HepG2 (cell line): ENCODE data around the gene BCL2L2. TPM values are rescaled to one million over a fixed set of nuclear protein-coding genes. Genes with fewer than 3 reads are reported as not detected.

Experiments
- CENPT ChIP-seq: sonication (generic); formaldehyde crosslinking; IDR thresholded peaks from 2 replicates; pipeline ENCODE4 v1.8.0; 2022; ENCODE audit warnings: low read depth, mild to moderate bottlenecking, moderate library complexity, missing genetic modification reagents
- DR1 ChIP-seq: sonication (generic); formaldehyde crosslinking; IDR thresholded peaks from 2 replicates; pipeline ENCODE4 v1.8.0; 2021; ENCODE audit warnings: mild to moderate bottlenecking, missing genetic modification reagents, inconsistent platforms
- EP300 ChIP-seq, 3 experiments: sonication (generic) in 1 of 3; formaldehyde crosslinking in 1 of 3; IDR thresholded peaks; 2 replicates each; pipeline versions ENCODE4 v1.5.1 to v1.6.1; 2011 to 2020; ENCODE audit warnings: low read depth in 2 of 3, low read length in 2 of 3, borderline replicate concordance in 1 of 3, improper control_type of control experiment in 1 of 3, mild to moderate bottlenecking in 1 of 3, missing genetic modification reagents in 1 of 3, moderate library complexity in 1 of 3
- FIP1L1 ChIP-seq: fragments of 200-400 bp; formaldehyde crosslinking; IDR thresholded peaks from 2 replicates; pipeline ENCODE4 v1.6.1; 2018; ENCODE audit warnings: low read depth, mild to moderate bottlenecking, low read length, moderate library complexity, borderline replicate concordance; ENCODE audit not compliant: insufficient read depth
- FOXO1 ChIP-seq: sonication (generic); formaldehyde crosslinking; IDR thresholded peaks from 2 replicates; pipeline ENCODE4 v1.4.0; 2020; ENCODE audit warnings: missing genetic modification reagents
- MAFF ChIP-seq: IDR thresholded peaks from 2 replicates; pipeline ENCODE4 v1.6.1; 2011; ENCODE audit warnings: low read depth, low read length, improper control_type of control experiment
- NCOA2 ChIP-seq: sonication (generic); formaldehyde crosslinking; IDR thresholded peaks from 2 replicates; pipeline ENCODE4 v1.8.0; 2022; ENCODE audit warnings: inconsistent platforms
- PHB2 ChIP-seq: fragments of 450-650 bp; IDR thresholded peaks from 2 replicates; pipeline ENCODE4 v1.6.1; 2018; ENCODE audit not compliant: partially characterized antibody
- PRPF4 ChIP-seq: fragments of 200-400 bp; formaldehyde crosslinking; IDR thresholded peaks from 2 replicates; pipeline ENCODE4 v1.6.1; 2016; ENCODE audit warnings: low read length, low read depth; ENCODE audit not compliant: poor library complexity, severe bottlenecking
- RAD21 ChIP-seq: fragments of 450-650 bp; formaldehyde crosslinking; IDR thresholded peaks from 2 replicates; pipeline ENCODE4 v1.5.0; 2020; ENCODE audit warnings: mild to moderate bottlenecking
- YEATS2 ChIP-seq: sonication (generic); formaldehyde crosslinking; IDR thresholded peaks from 2 replicates; pipeline ENCODE4 v1.4.0; 2020; ENCODE audit warnings: missing genetic modification reagents, borderline replicate concordance
- ZNF160 ChIP-seq: sonication (generic); formaldehyde crosslinking; IDR thresholded peaks from 2 replicates; pipeline ENCODE4 v1.8.0; 2022; ENCODE audit warnings: mild to moderate bottlenecking, inconsistent platforms, missing genetic modification reagents
- ZNF234 ChIP-seq: sonication (generic); formaldehyde crosslinking; conservative IDR thresholded peaks from 2 replicates; pipeline ENCODE4 v1.5.1; 2020; ENCODE audit warnings: mild to moderate bottlenecking, missing genetic modification reagents
- ZNF251 ChIP-seq: sonication (generic); formaldehyde crosslinking; IDR thresholded peaks from 2 replicates; pipeline ENCODE4 v1.9.0; 2021; ENCODE audit warnings: mild to moderate bottlenecking, missing genetic modification reagents
- ZNF34 ChIP-seq: sonication (generic); formaldehyde crosslinking; IDR thresholded peaks from 2 replicates; pipeline ENCODE4 v1.4.0; 2020; ENCODE audit warnings: mild to moderate bottlenecking, missing genetic modification reagents, borderline replicate concordance
- ZNF598 ChIP-seq: sonication (generic); formaldehyde crosslinking; IDR thresholded peaks from 2 replicates; pipeline ENCODE4 v1.5.1; 2020; ENCODE audit warnings: mild to moderate bottlenecking, missing genetic modification reagents, borderline replicate concordance
- ZNF766 ChIP-seq: sonication (generic); formaldehyde crosslinking; IDR thresholded peaks from 2 replicates; pipeline ENCODE4 v1.5.0; 2020; ENCODE audit warnings: missing genetic modification reagents, borderline replicate concordance
- polyA plus RNA-seq, 8 experiments: library from polyadenylated mRNA; depleted of rRNA in 3 of 8; stranded (reverse) in 7 of 8; unstranded in 1 of 8; fragments of >200 nt; fragmentation: Illumina TruSeq in 4 of 8; extraction: Trizol in 4 of 8; gene quantifications; 2 replicates each; pipeline versions ENCODE4 v1.2.1 to v1.2.3, GENCODE V29; 2011 to 2016; ENCODE audit warnings: low read depth in 4 of 8, missing spikeins in 1 of 8, mixed read lengths in 1 of 8; ENCODE audit not compliant: insufficient read depth in 1 of 8
- total RNA-seq, 5 experiments: library from RNA; depleted of rRNA; stranded (reverse); fragments of >200 nt; fragmentation: Illumina TruSeq; extraction: Trizol; gene quantifications; 2 replicates each; pipeline ENCODE4 v1.2.3, GENCODE V29; 2016; ENCODE audit warnings: low read depth in 1 of 5
- TF ChIP-seq, protein P1 (sequence below): sonication (generic); formaldehyde crosslinking; IDR thresholded peaks from 2 replicates; pipeline ENCODE4 v1.4.0; 2020; ENCODE audit warnings: mild to moderate bottlenecking, missing genetic modification reagents
- TF ChIP-seq, protein P2 (sequence below): sonication (generic); formaldehyde crosslinking; IDR thresholded peaks from 2 replicates; pipeline ENCODE4 v1.5.0; 2020; ENCODE audit warnings: missing genetic modification reagents
- TF ChIP-seq, protein P3 (sequence below): sonication (generic); formaldehyde crosslinking; IDR thresholded peaks from 2 replicates; pipeline ENCODE4 v1.5.0; 2020; ENCODE audit warnings: missing genetic modification reagents
- TF ChIP-seq, protein P4 (sequence below): sonication (generic); formaldehyde crosslinking; IDR thresholded peaks from 2 replicates; pipeline ENCODE4 v1.5.0; 2020; ENCODE audit warnings: missing genetic modification reagents
- TF ChIP-seq, protein P5 (sequence below): sonication (generic); formaldehyde crosslinking; IDR thresholded peaks from 2 replicates; pipeline ENCODE4 v1.4.0; 2020; ENCODE audit warnings: missing genetic modification reagents, mild to moderate bottlenecking, borderline replicate concordance

Gene BCL2L2
- total and polyA plus RNA-seq, 2 of the 13 experiments (the other 11 are each of a cell fraction or from before 2014, with no cell fraction given) = 28.1 to 49.8 TPM

DNA sequence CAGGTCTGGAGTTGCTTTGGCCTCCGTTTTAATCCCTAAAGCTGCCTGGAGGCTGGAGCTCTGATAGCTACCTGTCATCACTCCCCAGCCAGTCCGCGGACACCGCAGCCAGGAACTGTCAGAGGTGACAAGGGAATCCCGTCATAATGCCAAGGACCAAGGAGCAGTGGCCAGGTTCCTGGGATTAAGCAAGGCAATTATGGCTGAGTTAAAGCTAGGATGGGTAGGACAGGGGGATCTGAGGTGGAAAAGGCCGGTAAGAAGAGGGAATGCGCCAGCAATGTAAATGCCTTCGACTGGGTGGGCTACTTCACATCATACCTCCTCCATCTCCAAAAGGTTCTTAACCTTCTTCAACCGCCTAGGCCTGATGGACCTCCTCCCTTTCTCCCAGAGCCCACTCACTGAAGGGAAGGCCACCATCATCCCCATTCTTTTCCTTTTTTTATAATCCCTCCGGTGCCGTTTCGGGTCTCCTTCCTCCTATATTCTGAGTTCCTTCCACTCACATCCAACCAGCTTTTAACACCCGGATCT is 5.9 kb upstream of the BCL2L2 start (continued):
- TF ChIP-seq, protein P1, sequence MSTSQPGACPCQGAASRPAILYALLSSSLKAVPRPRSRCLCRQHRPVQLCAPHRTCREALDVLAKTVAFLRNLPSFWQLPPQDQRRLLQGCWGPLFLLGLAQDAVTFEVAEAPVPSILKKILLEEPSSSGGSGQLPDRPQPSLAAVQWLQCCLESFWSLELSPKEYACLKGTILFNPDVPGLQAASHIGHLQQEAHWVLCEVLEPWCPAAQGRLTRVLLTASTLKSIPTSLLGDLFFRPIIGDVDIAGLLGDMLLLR (CRISPR knock-in tag) = no peak; the same call in 1 of the 2 replicates
- TF ChIP-seq DR1 (CRISPR knock-in tag) (no peak), EP300 (IDR thresholded peaks at IDR 0.05; ENCODE audit: low read depth in 2 of 2, low read length in 2 of 2) (no peak), EP300 (CRISPR knock-in tag; IDR thresholded peaks at IDR 0.05; ENCODE audit: borderline replicate concordance) (no peak), ZNF598 (CRISPR knock-in tag) (no peak; the same call in 1 of the 2 replicates), CENPT (no peak), ZNF160 (CRISPR knock-in tag) (no peak), ZNF34 (CRISPR knock-in tag) (no peak; the same call in 1 of the 2 replicates), FOXO1 (CRISPR knock-in tag) (peak; percentile 47; the same call in 1 of the 2 replicates), ZNF766 (CRISPR knock-in tag) (no peak), PRPF4 (no peak), RAD21 (no peak), NCOA2 (CRISPR knock-in tag) (no peak), MAFF (no peak), YEATS2 (CRISPR knock-in tag) (no peak), ZNF251 (CRISPR knock-in tag) (0 out of 2 replicates have a peak, but pooled peaks have one; percentile 84), FIP1L1 (no peak), PHB2 (no peak), ZNF234 (CRISPR knock-in tag) (no peak)
- TF ChIP-seq, protein P2, sequence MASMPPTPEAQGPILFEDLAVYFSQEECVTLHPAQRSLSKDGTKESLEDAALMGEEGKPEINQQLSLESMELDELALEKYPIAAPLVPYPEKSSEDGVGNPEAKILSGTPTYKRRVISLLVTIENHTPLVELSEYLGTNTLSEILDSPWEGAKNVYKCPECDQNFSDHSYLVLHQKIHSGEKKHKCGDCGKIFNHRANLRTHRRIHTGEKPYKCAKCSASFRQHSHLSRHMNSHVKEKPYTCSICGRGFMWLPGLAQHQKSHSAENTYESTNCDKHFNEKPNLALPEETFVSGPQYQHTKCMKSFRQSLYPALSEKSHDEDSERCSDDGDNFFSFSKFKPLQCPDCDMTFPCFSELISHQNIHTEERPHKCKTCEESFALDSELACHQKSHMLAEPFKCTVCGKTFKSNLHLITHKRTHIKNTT = no peak
- TF ChIP-seq, protein P3, sequence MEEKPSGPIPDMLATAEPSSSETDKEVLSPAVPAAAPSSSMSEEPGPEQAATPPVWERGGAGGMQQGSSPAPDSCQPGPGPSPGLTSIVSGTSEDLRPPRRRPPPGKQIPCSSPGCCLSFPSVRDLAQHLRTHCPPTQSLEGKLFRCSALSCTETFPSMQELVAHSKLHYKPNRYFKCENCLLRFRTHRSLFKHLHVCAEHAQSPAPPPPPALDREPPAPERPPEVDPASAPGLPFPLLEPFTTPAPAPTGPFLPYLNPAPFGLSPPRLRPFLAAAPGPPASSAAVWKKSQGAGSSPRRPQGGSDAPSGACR (CRISPR knock-in tag) = no peak
- TF ChIP-seq, protein P4, sequence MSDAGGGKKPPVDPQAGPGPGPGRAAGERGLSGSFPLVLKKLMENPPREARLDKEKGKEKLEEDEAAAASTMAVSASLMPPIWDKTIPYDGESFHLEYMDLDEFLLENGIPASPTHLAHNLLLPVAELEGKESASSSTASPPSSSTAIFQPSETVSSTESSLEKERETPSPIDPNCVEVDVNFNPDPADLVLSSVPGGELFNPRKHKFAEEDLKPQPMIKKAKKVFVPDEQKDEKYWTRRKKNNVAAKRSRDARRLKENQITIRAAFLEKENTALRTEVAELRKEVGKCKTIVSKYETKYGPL (CRISPR knock-in tag) = no peak
- TF ChIP-seq, protein P5, sequence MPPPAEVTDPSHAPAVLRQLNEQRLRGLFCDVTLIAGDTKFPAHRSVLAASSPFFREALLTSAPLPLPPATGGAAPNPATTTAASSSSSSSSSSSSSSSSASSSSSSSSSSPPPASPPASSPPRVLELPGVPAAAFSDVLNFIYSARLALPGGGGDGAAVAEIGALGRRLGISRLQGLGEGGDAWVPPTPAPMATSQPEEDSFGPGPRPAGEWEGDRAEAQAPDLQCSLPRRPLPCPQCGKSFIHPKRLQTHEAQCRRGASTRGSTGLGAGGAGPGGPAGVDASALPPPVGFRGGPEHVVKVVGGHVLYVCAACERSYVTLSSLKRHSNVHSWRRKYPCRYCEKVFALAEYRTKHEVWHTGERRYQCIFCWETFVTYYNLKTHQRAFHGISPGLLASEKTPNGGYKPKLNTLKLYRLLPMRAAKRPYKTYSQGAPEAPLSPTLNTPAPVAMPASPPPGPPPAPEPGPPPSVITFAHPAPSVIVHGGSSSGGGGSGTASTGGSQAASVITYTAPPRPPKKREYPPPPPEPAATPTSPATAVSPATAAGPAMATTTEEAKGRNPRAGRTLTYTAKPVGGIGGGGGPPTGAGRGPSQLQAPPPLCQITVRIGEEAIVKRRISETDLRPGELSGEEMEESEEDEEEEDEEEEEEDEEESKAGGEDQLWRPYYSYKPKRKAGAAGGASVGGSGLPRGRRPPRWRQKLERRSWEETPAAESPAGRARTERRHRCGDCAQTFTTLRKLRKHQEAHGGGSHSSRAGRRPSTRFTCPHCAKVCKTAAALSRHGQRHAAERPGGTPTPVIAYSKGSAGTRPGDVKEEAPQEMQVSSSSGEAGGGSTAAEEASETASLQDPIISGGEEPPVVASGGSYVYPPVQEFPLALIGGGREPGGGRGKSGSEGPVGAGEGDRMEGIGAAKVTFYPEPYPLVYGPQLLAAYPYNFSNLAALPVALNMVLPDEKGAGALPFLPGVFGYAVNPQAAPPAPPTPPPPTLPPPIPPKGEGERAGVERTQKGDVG (CRISPR knock-in tag) = 0 out of 2 replicates have a peak, but pooled peaks have one; percentile 63
